Right cardiac atrium (tissue), 5 donors: ENCODE data around the gene SPP1. TPM values are rescaled to one million over a fixed set of nuclear protein-coding genes. Genes with fewer than 3 reads are reported as not detected.

ENCODE experiments used
- ATAC-seq, 2 donors: fragments of 200-7000 bp; cut with Tn5 transposase; one replicate each; pipeline versions ENCODE4 v1.8.0 to v1.9.1; 2020; ENCODE audit warnings: moderate library complexity in 2 of 2, mild to moderate bottlenecking in 1 of 2
- DNase-seq, 3 donors: peaks; one replicate each; pipeline ENCODE4 v3.0.0-alpha.2; 2020
- H3K27ac ChIP-seq: one replicate; pipeline ENCODE4 v1.5.1; 2013; ENCODE audit warnings: mild to moderate bottlenecking, low read length, control low read depth, moderate library complexity
- H3K27me3 ChIP-seq: one replicate; pipeline ENCODE4 v1.6.1; 2013; ENCODE audit not compliant: control insufficient read depth, insufficient read depth
- H3K4me1 ChIP-seq: one replicate; pipeline ENCODE4 v1.6.1; 2013; ENCODE audit warnings: low read length; ENCODE audit not compliant: control insufficient read depth, insufficient read depth
- H3K4me3 ChIP-seq: one replicate; pipeline ENCODE4 v1.5.1; 2013; ENCODE audit warnings: low read length, control low read depth
- H3K9me3 ChIP-seq: one replicate; pipeline ENCODE4 v1.6.1; 2013; ENCODE audit warnings: low read length; ENCODE audit not compliant: control insufficient read depth
- WGBS: extraction: QIAGEN DNeasy Blood & Tissue Kit; methylation state at CpG from one replicate; pipeline ENCODE4 v1.1.7; 2013; 5-methylcytosine and 5-hydroxymethylcytosine counted together
- intact Hi-C, 4 donors: fragments of 100-400 bp; cut with DNase I; formaldehyde crosslinking; loops; one replicate each; pipeline versions ENCODE4 v1.11.0 to v1.14.0; 2022 to 2023
- polyA plus RNA-seq: library from polyadenylated mRNA; stranded (reverse); fragments of 200-250 nt; gene quantifications from one replicate; pipeline ENCODE4 v1.2.3, GENCODE V29; 2013
- total RNA-seq, 4 donors: library from RNA; stranded (reverse); fragmentation: NEBNext Ultra II Directional; extraction: Animal tissue kit (Norgen Biotek cat#: 25700); gene quantifications; one replicate each; pipeline ENCODE4 v1.2.1, GENCODE V29; 2021
- donor health status: healthy with polysubstance abuse.
- donor health status: DM: no; HTN: yes; CAD: no.
- donor health status: DM: no; HTN: no; CAD: no.
- donor health status: DM: no; HTN: yes; CAD: no; lungs with severe emphysema.
- donor health status: DM: yes; HTN: yes; CAD: no.

Gene SPP1
- total and polyA plus RNA-seq, 5 donors, result 3.1 to 38.8 (median 20.9) TPM

- no peak for ATAC-seq
These were observed 555 bp upstream of the SPP1 start for GRCh38 chr4:87974856-87975462.

GRCh38 chr4:87977521-87978278 lies 2.2 kb downstream of the SPP1 start:
- H3K27ac ChIP-seq, result no peak overlapping the region
- DNase-seq (no peak), ATAC-seq (no peak)
- intact Hi-C loops, result loop anchor here in 1 of 4 donors (10.0 kb wide), 1 partner anchor 293 kb away; no protein-coding TSS in a partner anchor
- H3K4me3 ChIP-seq, result no peak overlapping the region
- H3K9me3 ChIP-seq, result no peaks in the 10 kb centered on the region
- H3K27me3 ChIP-seq, result no peaks in the 10 kb centered on the region
- WGBS, result 90% methylated on average over 5 of the region's 5 CpGs
- H3K4me1 ChIP-seq, result no peaks in the 10 kb centered on the region

More at GRCh38 chr4:87974856-87975462, 555 bp upstream of the SPP1 start:
- intact Hi-C loops, result loop anchor here in 2 of 4 donors (2.0 to 10.0 kb wide), 2 partner anchors 122 to 290 kb away; no protein-coding TSS in a partner anchor
- Histone ChIP-seq H3K27me3 (no peaks in the 10 kb centered on the region), H3K9me3 (no peaks in the 10 kb centered on the region), H3K4me1 (no peaks in the 10 kb centered on the region), H3K27ac (no peak overlapping the region), H3K4me3 (no peak overlapping the region)
- WGBS, result 68% methylated on average over 6 of the region's 6 CpGs
- no peak for DNase-seq

- 96% methylated on average over 1 of the region's 1 CpG for WGBS
- intact Hi-C loops, result loop anchor here in 1 of 4 donors (10.0 kb wide), 1 partner anchor 294 kb away; no protein-coding TSS in a partner anchor
- Histone ChIP-seq H3K4me1 (no peaks in the 10 kb centered on the region), H3K9me3 (no peaks in the 10 kb centered on the region), H3K4me3 (no peak overlapping the region), H3K27ac (no peak overlapping the region), H3K27me3 (no peaks in the 10 kb centered on the region)
- no peak for ATAC-seq
- DNase-seq, result no peak
These were observed 3.2 kb downstream of the SPP1 start for GRCh38 chr4:87978681-87979080.

- H3K9me3 ChIP-seq, result no peaks in the 10 kb centered on the region
- no peak overlapping the region for H3K4me3 ChIP-seq
- H3K4me1 ChIP-seq, result no peaks in the 10 kb centered on the region
- ATAC-seq (no peak), DNase-seq (no peak)
- 84% methylated on average over 1 of the region's 1 CpG for WGBS
- no peaks in the 10 kb centered on the region for H3K27me3 ChIP-seq
- intact Hi-C loops, result loop anchor here in 2 of 4 donors (10.0 kb wide), 1 partner anchor 295 kb away; no protein-coding TSS in a partner anchor
- H3K27ac ChIP-seq, result no peak overlapping the region
These were observed 4.3 kb downstream of the SPP1 start for GRCh38 chr4:87979810-87980209.

GRCh38 chr4:87981486-87981885 lies 6.0 kb downstream of the SPP1 start:
- ATAC-seq, result no peak
- Histone ChIP-seq H3K27ac (no peak overlapping the region), H3K9me3 (no peaks in the 10 kb centered on the region), H3K4me3 (no peak overlapping the region), H3K4me1 (no peaks in the 10 kb centered on the region), H3K27me3 (no peaks in the 10 kb centered on the region)
- no peak for DNase-seq
- WGBS, result 95% methylated on average over 8 of the region's 8 CpGs
- intact Hi-C loops, result loop anchor here in 1 of 4 donors (10.0 kb wide), 1 partner anchor 297 kb away; no protein-coding TSS in a partner anchor

- 82% methylated on average over 1 of the region's 1 CpG for WGBS
- intact Hi-C loops, result loop anchor here in 1 of 4 donors (10.0 kb wide), 1 partner anchor 297 kb away; no protein-coding TSS in a partner anchor
These were observed 6.5 kb downstream of the SPP1 start for GRCh38 chr4:87982036-87982435.

GRCh38 chr4:87982446-87983010 lies 7.0 kb downstream of the SPP1 start:
- Histone ChIP-seq H3K27ac (no peak overlapping the region), H3K9me3 (no peaks in the 10 kb centered on the region), H3K4me1 (no peaks in the 10 kb centered on the region), H3K27me3 (no peaks in the 10 kb centered on the region), H3K4me3 (no peak overlapping the region)
- ATAC-seq (no peak), DNase-seq (no peak)
- 67% methylated on average over 13 of the region's 13 CpGs for WGBS
- intact Hi-C loops, result loop anchor here in 1 of 4 donors (10.0 kb wide), 1 partner anchor 298 kb away; no protein-coding TSS in a partner anchor

More at GRCh38 chr4:87982036-87982435, 6.5 kb downstream of the SPP1 start:
- no peaks in the 10 kb centered on the region for H3K4me1 ChIP-seq
- DNase-seq (no peak), ATAC-seq (no peak)
- no peak overlapping the region for H3K4me3 ChIP-seq
- H3K27ac ChIP-seq, result no peak overlapping the region
- H3K9me3 ChIP-seq, result no peaks in the 10 kb centered on the region
- H3K27me3 ChIP-seq, result no peaks in the 10 kb centered on the region

GRCh38 chr4:87983996-87984395 lies 8.5 kb downstream of the SPP1 start:
- 88% methylated on average over 2 of the region's 2 CpGs for WGBS
- DNase-seq, result no peak

GRCh38 chr4:87985097-87985886 lies 9.8 kb downstream of the SPP1 start:
- intact Hi-C loops, result loop anchor here in 1 of 4 donors (10.0 kb wide), 1 partner anchor 300 kb away; no protein-coding TSS in a partner anchor
- peak; percentile 87 to 89 for ATAC-seq
- Histone ChIP-seq H3K27me3 (no peaks in the 10 kb centered on the region), H3K4me3 (no peak overlapping the region), H3K4me1 (no peaks in the 10 kb centered on the region), H3K27ac (no peak overlapping the region), H3K9me3 (no peaks in the 10 kb centered on the region)
- peak; percentile 38 to 73 (median 66) for DNase-seq
- WGBS, result 8% methylated on average over 1 of the region's 1 CpG

More at GRCh38 chr4:87983996-87984395, 8.5 kb downstream of the SPP1 start:
- no peak for ATAC-seq
- Histone ChIP-seq H3K4me3 (no peak overlapping the region), H3K27ac (no peak overlapping the region), H3K27me3 (no peaks in the 10 kb centered on the region), H3K4me1 (no peaks in the 10 kb centered on the region), H3K9me3 (no peaks in the 10 kb centered on the region)
- intact Hi-C loops, result loop anchor here in 1 of 4 donors (10.0 kb wide), 1 partner anchor 299 kb away; no protein-coding TSS in a partner anchor

- H3K9me3 ChIP-seq, result no peaks in the 10 kb centered on the region
- no peaks in the 10 kb centered on the region for H3K4me1 ChIP-seq
- intact Hi-C loops, result loop anchor here in 1 of 4 donors (10.0 kb wide), 1 partner anchor 301 kb away; no protein-coding TSS in a partner anchor
- ATAC-seq (no peak), DNase-seq (no peak)
- H3K27me3 ChIP-seq, result no peaks in the 10 kb centered on the region
- WGBS, result 65% methylated on average over 4 of the region's 4 CpGs
- H3K4me3 ChIP-seq, result no peak overlapping the region
- H3K27ac ChIP-seq, result no peak overlapping the region
These were observed 10.3 kb downstream of the SPP1 start for GRCh38 chr4:87985887-87986200.
